GM21529 (cell line): Measurements from ENCODE around the gene TIGD3.
"Not testable (repeated sequence)": the region's sequence is repeated elsewhere in the genome, so short reads cannot be mapped to it uniquely, and the experiment has no call there.

Experiments
- ATAC-seq: cut with Tn5 transposase; IDR thresholded peaks from one replicate; pipeline ENCODE4 v1.9.1; 2021; ENCODE audit not compliant: unreplicated experiment

TIGD3 gene

GRCh38 chr11:65325435-65325834 is 29.1 kb upstream of the TIGD3 start:
- ATAC-seq: no peak

GRCh38 chr11:65327021-65327420 is 27.5 kb upstream of the TIGD3 start:
- ATAC-seq: no peak

DNA sequence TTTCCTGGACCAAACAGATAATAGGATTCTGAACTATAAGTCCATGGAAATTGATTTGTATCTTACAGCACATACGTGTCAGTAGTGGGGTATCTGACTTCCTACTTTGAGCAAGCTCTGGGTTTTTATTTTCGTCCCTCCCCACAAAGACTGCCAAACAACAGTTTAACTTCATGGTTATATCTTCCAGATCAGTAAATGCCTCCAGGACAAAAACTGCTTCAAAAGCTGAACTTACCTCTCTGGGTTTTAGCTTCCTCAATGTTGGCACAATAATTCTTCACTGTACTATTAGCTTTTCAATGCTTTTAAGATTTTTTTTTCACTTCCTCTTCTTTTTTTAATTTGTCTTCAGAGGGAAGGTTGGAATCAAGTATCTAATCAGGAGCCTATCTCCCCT is 25.1 kb upstream of the TIGD3 start:
- ATAC-seq: no peak

GRCh38 chr11:65329944-65330403 is 24.6 kb upstream of the TIGD3 start:
- no peak for ATAC-seq

DNA sequence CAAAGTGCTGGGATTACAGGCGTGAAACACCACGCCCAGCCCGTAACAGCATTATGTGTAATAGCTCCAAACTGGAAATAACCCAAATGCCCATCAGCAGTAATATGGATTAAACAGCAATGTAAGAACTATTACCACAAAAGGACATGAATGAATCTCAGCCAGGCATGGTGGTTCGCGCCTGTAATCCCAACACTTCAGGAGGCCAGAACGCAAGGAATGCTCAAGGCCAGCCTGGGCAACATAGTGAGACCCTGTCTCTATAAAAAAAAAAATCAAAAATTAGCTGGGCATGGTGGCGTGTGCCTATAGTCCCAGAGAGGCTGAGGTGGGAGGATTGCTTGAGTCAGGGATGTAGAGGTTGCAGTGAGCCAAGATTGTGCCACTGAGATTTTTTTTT is 24.0 kb upstream of the TIGD3 start:
- no peak for ATAC-seq

DNA sequence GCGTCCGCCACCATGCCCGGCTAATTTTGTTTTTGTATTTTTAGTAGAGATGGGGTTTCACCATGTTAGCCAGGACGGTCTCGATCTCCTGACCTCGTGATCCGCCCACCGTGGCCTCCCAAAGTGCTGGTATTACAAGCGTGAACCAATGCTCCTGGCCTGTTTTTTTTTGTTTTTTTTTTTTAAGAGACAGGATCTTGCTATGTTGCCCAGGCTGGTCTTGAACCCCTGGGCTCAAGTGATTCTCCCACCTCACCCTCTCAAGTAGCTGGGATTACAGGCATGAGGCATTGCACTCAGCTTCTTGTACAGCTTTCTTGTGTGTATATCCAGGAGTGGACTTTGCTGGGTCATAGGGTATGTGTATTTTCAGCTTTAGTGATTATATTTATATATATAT is 22.0 kb upstream of the TIGD3 start:
- not testable (repeated sequence) for ATAC-seq

GRCh38 chr11:65334696-65335295 is 19.8 kb upstream of the TIGD3 start:
- no peak for ATAC-seq

GRCh38 chr11:65338676-65339075 is 15.9 kb upstream of the TIGD3 start:
- no peak for ATAC-seq

DNA sequence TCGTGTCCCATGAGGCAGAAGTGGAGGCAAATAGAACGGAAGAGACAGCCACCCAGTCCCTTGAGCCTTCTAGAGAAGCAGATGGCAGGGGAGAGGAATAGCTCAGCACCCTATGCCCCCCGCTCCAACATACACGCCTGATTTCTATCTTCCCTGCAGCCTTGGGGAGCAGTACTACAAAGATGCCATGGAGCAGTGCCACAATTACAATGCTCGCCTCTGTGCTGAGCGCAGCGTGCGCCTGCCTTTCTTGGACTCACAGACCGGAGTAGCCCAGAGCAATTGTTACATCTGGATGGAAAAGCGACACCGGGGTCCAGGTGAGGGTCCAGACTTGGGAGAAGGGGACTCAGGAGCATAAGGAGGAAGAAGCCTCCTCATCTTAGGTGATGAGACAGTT is 14.3 kb upstream of the TIGD3 start:
- no peak for ATAC-seq

GRCh38 chr11:65341856-65342255 is 12.7 kb upstream of the TIGD3 start:
- no peak for ATAC-seq

GRCh38 chr11:65351511-65351910 is 3.0 kb upstream of the TIGD3 start:
- ATAC-seq: no peak

DNA sequence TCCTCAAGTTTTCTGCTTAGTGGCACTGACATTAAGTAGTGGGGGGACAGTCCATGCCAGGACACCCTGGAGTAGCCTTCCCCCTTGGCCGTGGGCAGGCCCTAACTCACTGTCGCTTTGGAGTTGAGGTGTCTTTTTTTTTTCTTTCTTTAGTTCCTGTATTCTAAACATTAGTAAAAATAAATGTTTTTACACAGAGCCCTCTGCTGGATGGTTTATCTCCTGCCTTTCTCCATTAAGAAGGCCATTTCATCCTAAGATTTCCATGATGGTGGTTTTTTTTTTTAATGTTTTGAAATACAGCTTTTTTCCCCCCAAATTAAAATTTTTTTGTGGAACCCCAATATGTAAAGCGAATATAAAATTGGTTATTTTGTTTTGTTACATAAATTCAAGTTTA is 1.8 kb upstream of the TIGD3 start:
- ATAC-seq: no peak

DNA sequence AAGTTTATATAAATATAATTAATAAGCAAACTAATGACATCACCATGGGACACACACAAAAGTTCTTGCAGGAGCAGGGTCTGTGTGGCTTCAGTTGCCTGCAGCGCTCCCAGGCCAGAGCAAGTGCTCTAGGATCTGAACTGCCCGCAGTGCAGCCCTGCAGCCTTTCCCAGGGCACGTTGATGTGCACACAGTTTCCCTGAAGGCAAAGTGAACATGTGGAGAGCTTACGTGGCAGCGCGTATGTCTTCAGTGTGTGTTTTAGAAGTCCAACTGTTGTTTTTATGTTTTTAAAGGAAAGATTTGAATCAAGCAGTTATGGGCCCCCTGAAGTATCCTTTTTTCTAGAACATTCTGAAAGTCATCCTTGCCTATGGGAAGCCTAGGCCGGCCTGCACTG is 1.2 kb upstream of the TIGD3 start:
- ATAC-seq: no peak

GRCh38 chr11:65353900-65354264 is 669 bp upstream of the TIGD3 start:
- ATAC-seq: no peak

GRCh38 chr11:65355013-65355775 is 643 bp downstream of the TIGD3 start:
- peak; percentile 22 for ATAC-seq

GRCh38 chr11:65355776-65356393 is 1.3 kb downstream of the TIGD3 start:
- no peak for ATAC-seq

DNA sequence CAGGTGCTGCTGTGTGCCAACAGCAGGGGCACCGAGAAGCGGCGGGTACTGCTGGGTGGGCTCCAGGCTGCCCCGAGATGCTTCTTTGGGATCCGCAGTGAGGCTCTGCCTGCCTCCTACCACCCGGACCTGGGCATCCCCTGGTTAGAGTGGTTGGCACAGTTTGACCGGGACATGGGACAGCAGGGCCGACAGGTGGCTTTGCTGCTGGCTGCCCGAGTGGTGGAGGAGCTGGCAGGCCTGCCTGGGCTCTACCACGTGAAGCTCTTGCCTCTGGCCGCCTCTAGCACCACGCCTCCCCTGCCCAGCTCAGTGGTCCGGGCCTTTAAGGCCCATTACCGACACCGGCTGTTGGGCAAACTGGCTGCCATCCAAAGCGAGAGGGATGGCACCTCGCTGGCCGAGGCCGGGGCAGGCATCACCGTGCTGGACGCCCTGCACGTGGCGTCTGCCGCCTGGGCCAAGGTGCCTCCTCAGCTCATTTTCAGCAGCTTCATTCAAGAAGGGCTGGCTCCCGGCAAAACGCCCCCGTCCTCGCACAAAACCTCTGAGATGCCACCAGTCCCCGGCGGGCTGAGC is 1.9 kb downstream of the TIGD3 start:
- ATAC-seq: no peak

DNA sequence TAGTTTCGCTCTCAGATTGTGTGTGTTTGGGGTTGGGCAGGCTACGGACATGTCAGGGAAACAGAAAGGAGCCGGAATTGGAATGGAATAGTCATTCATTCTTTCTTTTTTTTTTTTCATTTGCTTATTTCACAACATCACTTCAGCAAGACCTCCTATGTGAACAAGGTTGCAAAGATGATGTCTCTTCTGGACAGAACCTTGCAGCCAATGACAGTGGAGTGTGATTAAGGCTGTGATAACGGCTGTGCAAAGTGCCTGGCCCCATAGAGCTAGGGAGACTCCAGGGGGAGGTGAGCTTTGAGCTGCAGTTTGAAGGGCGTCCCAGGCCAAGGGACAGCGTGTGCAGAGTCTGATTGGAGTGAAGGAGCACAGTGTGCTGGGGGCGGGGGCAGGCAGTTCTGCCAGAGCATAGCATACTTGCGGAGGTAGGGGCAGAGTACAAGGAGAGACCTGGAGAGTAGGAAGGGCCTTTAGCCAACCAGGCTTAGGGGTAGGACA is 3.4 kb downstream of the TIGD3 start:
- ATAC-seq: no peak

DNA sequence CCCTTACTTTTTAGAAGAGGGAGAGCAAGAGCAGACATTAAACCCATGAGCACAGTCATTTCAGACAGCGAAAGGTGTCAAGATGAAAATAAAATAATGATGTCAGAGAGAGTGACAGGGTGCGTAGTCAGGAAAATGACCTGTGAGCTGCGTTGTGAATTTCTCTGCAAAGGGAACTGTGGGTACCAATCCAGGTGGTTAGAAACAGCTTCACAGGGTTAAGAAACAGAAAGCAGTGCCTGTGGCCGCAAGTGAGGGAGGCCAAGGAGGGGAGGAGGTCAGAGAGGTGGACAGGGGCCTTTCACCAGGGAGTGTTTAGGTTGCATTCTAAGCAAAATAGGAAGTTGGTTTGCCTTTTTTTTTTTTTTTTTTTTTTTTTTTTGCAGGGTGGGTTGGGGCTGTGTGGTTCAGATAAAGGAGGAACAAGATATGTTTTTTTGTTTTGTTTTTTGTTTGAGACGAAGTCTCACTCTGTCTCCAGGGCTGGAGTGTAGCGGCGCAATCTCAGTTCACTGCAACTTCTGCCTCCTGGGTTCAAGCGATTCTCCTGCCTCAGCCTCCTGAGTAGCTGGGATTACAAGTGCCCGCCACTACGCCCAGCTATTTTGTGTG is 7.9 kb downstream of the TIGD3 start:
- peak; percentile 53 for ATAC-seq

DNA sequence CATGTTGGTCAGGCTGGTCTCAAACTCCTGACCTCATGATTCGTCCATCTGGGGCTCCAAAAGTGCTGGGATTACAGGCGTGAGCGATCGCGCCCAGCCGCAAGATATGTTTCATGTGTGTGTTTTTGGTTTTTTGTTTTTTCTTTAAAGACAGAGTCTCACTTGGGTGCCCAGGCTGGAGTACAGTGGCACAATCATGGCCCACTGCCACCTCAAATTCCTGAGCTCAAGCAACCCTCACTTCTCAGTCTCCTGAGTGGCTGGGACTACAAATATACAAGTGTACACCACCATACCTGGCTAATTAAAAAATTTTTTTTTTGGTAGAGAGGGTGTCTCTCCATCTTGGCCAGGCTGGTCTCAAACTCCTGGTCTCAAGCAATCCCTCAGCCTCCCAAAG is 8.4 kb downstream of the TIGD3 start:
- ATAC-seq: no peak

DNA sequence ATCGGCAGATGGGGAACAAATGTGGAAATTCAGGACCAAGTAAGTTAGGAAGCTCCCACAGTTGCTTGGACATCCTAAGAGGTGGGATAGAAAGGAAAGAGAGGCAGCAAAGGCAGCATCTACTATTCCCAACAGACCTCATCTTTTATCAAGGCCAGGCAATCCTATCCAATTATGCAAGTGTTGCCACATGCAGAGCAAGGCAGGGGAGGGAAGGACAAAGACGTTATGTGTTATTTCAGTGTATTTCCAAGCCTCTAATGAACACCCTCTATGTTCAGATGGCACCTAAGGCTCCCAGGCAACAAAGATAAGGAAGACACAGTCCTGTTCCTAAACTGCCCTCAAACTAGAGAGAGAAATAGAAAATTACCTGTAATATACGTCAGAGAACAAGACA is 9.2 kb downstream of the TIGD3 start:
- no peak for ATAC-seq
